GM18507 (cell line): Measurements from ENCODE around the gene PPIE.
A peak's percentile ranks its signal among the peaks of the same experiment; 100 is the strongest.
"Not testable (repeated sequence)": the region's sequence is repeated elsewhere in the genome, so short reads cannot be mapped to it uniquely, and the experiment has no call there.

Source experiments
- DNase-seq: peaks from one replicate; pipeline ENCODE4 v3.0.0; 2011; ENCODE audit warnings: low read depth; ENCODE audit not compliant: insufficient read length; ENCODE audit errors: extremely low spot score
- FAIRE-seq: peaks from 2 replicates; lab custom pipeline; 2011; peaks lifted over from hg19 to GRCh38; lab: Jason Lieb, UNC

The PPIE gene

DNA sequence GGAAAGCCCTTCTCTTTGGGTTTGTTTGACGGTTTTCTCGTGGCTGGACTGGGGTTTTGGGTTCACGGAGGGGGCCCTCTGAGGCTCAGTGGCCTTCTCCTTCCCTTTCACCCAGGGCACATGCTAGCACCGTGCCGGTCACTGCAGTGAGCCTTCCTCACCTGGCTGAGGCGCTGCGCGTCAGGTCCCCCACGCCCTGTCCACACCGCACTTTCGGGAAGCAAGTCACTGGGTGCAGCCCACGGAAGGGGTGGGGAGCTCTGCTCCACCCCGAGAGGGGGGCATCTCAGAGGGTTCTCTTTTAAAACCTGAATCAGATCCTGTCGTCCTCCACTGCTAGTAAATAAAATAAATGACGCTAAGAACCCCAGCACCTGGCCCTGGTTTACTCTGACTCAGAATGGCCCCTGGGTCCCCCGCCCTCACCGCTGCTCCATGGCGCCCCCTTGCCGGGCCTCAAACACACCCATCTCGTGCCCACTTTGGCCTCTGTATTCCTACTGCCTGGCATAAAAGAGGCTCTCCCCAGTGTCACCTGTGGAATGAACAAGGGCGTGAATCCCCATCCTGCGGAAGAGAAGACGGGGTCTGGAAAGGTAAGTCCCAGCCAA, 34.8 kb downstream of the PPIE start:
- FAIRE-seq = peak; percentile 35
- not testable (repeated sequence) for DNase-seq

DNA sequence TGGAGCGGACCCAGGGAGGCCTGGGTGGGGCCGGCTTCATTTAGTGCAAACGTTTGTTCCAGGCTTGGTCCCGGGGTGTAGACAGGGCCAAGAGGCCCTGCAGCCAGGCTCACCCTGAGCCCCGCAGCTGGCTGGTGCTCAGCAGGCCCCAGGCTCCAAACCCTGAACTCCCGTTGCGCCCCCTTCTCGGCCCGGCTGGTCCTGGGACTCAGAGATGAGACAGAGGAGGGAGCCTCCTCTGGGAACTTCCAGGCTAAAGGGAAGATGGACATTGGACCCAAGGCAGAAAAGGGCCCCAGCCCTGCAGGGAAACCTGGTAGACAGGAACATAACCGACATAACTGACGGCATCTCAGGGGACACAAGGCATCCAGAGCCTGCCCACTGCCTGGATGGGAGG, 36.5 kb downstream of the PPIE start:
- not testable (repeated sequence) for FAIRE-seq, DNase-seq

DNA sequence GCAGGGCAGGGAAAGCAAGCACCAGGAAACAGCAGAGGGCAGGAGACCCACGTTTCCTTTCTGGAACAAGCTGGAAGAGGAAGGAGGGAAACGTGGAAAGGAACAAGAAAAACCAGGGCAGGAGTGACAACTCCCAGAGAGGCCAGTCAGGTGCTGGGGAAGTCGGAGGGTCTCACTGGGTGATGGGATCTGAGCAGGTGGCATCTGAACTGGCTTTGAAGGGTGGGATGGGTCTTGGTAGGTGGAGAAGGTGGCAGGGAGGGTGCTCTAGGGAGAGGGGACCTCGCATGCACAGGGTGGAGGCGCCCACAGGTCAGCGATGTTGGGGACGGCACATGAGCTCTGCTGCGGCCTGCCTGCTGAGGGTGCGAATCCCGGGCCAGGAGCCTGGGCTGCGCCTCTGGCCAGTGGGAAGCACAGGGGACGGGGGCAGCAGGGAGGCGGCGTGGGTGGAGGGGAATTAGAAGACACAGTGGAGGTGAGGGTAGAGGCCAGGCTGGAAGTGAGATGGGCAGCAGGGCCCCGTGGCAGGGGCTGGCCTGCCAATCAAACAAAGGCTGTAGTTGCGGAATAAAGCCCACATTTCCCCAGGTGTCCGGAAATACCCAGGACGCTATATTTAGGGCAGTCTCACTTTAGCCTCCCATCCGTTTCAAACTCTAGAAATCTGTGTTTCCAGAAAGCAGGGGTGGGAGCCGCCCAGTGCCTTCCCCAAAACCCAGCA, 37.2 kb downstream of the PPIE start:
- not testable (repeated sequence) for FAIRE-seq, DNase-seq

DNA sequence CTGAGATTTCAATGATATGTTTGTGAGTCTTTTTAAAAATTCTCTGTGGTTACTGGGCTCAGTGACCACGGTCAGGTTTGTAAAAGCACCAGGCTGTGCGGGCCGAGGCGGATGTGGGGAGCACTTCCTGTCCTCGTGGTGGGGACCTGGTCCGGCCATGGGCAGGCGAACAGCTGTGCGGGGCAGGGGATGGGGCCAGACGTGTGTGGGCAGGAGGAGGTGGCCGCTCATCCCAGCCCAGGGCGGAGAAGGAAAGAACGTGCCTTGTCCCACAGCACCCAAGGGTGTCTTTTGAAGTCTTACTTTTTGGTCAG, 37.7 kb downstream of the PPIE start:
- DNase-seq (peak; percentile 32), FAIRE-seq (peak; percentile 90)

DNA sequence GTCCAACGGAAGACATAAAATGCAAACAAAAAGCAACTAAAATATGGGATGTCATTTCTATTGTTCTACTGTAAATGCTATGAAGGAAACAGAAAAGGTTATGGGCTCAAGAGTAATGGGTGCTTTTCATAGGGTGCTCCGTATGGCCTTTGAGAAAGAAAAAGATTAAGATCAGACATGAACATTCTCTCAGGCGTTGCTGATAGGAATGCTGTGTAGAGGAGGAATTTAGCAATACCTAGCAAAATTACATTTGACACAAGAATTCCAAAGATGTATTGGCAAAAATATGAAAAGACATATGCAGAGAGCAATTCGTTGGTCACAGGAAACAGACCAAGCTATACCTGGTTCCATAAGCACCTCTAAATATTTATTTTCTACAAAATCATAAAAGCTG, 38.2 kb downstream of the PPIE start:
- no peak for DNase-seq

DNA sequence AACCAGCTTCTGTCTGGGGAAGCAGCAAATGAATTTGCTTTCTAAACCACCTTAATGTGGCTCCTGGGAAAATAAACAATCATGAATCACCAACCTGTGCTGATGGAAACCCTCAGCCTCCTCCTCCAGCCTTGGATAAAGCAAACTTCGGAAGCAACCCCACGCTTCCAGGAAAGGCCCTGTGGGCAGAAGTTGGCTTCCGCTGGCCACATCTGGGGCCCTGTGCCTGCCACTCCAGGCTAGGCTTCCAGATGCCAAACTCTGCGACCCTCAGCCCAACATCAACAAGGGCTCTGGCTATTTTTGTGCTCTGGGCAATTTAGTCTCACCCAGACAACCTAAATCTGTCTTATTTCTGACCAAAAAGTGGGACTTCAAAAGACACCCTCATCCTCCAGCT, 38.6 kb downstream of the PPIE start:
- FAIRE-seq (no peak), DNase-seq (no peak)

More for the DNA sequence above, 38.2 kb downstream of the PPIE start:
- no peak for FAIRE-seq

DNA sequence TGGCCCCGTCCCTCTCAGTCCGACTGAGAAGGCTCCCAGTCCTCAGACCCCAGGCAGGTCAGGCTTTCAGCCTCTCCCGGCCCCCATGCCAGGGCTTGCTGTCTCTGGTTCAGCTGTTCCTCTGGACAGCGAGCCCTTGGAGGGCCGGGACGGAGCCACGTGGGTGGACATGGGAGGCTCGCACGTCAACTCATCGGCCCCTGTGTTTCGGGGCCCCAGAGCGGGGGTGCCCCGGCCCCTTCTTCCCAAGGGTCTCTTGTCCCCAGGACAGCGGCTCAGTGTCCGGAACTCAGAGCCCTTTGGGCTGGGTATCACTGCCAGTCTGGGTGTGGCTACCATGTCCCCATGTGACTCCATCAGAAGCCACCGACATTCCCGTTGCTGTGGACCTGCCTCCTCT, 39.2 kb downstream of the PPIE start:
- not testable (repeated sequence) for DNase-seq, FAIRE-seq

DNA sequence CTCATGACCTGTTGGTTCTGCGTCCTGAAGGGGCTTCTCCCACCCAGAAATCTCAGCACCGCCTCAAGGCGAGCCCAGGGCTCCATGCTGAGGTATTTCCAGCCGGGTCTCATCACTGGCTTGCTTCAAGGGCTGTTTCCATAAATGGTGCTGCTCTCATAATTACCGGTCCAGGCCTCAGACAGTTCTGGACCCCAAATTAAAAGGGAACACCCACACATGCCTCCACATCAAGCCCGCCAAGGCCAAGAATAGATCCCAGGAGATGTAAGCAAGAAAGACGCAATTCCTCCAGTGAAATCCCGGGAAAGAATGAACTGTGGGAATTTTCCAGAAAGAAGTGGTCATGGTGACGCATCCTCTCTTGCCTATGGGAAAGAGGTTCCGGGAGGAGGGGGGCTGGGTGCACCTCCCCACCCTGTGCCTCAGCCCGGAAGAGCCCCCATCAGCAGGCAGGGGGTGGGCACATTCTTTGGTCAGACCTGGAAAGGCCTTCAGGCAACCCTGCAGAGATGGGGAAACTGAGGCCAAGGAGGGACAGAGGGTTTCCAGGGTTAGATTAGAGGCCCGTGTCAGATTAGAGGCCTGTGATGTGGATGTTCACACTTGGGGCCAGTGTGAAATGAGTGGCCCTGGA, 39.9 kb downstream of the PPIE start:
- not testable (repeated sequence) for FAIRE-seq, DNase-seq

DNA sequence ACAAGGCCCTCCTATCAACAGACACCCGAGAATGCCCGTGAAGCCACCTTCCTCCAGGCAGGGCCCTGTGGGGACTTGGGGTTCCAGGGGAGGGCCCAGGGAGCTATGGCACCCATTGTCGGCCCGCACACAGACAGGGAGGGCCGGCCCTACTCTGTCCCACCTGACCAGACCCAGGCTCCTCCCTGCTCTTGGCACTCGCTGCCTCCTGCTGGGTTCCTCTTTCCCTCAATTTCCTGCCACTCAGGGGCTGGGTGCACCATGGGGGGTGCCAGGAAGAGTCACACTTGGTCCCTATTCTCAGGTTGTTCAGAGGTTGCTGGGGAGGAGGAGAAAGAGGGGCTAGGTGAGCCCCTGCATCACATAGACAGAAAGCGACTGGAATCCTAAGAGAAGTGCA, 40.5 kb downstream of the PPIE start:
- no peak for FAIRE-seq
- no peak for DNase-seq

DNA sequence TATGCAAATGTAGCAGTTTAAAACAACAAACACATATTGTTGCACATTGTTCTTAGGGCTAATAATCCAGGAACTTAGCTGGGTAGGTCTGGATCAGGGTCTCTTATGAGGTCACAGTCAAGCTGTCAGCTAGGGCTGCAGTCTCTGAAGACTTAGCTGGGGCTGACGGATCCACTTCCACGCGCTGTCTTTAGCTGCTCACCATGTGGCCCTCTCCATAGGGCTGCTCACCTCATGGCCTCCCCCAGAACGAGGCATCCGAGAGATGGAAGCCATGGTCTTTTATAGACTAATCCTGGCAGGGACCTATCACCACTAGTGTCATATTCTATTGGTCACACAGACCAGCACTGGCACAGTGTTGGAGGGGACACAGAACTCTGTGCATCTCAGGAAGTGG, 41.1 kb downstream of the PPIE start:
- FAIRE-seq (no peak), DNase-seq (no peak)

DNA sequence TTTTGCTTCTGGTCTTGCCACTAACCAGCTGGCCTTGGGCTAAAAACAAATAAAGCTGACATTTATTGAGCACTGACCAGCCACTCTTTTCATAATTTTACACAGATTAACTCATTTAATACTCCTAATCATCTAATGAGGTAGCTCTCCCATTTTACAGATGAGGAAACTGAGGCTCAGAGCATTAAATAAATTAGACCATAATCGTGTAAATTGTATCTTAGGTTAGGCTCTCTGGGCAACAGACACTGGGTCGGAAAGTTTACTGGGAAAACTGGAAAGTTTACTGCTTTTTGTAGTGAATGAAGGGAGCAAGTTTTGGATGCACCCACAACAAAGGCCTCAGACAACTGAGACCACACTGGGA, 42.6 kb downstream of the PPIE start:
- no peak for DNase-seq
- no peak for FAIRE-seq

DNA sequence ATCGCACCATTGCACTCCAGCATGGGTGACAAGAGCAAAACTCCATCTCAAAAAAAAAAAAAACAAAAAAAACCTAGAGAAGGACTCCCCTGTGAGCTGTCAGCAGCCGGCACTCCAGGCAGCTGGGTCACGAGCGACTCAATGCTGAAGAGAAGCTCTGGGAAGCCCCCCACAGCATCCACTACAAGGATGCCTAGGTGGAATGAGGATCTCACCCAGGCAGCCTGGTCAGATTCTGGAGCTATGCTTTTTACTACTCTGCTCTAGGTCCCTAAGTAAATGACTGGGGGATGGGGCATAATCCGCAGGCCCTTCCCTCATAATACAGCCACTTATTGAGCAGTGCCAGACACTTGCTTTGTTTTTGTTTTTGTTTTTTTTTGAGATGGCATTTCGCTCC, 43.4 kb downstream of the PPIE start:
- no peak for FAIRE-seq
- DNase-seq = no peak

DNA sequence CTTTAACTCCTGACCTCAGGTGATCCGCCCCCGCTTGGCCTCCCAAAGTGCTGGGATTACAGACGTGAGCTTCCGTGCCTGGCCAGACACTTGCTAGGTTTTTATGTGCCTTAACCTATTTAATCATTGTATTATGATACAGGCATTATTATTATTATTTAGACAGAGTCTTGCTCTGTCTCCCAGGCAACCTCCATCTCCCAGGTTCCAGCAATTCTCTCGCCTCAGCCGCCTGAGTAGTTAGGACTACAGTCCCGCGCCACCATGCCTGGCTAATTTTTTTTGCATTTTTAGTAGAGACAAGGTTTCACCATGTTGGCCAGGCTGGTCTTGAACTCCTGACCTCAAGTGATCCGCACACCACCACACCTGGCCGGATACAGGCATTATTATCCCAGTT, 44.0 kb downstream of the PPIE start:
- not testable (repeated sequence) for FAIRE-seq, DNase-seq

DNA sequence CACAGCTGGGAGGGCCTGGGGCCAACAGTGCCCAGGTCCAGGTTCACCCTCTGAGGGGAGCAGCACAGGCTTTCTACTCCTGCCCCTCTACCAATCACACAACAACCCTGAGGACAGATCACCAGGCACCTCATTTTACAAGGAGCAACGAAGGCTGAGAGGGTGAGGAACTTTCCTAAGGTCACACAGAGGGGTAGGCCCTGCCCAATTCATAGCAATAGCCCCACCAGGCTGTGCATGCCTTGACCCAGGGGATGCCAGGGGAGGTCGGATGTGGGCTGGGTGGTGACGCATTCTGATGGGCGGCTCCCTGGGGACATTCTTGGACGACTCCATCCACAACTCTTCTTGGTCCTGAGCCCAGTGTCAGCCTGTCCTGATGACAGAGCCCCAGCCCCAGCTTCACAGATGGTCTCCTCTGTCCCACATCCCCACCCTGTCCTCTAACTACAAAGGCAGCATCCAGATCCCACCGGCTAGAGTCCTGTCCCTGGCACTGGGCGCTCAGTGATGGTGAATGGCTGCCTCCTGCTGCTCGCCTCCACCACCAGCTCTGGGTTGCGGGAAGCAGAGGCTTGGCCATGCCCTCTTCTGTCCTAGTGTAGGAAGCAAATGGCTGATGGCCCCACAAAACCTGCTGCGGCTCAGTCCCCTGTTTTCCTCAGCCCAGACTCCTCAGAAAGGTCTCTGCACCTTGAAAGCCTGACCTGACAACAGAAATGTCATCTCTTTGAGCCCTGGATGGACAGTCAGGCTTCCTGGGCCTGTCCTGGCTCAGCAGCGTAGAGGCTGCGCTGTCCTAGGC, 47.8 kb downstream of the PPIE start:
- peak; percentile 59 for FAIRE-seq
- DNase-seq = not testable (repeated sequence)

DNA sequence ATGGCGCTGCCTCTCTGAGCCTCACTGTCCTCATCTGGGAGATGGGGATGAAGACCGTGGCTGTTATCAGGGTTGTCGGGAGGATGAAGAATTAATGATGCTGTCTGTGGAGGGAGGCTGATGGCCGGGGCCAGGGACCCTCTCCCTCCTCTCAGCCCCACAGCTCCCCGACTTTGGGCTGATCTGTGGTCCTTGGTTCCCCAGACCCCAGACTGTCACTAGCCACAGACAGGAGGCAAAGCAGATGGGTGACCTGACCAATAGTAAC, 48.4 kb downstream of the PPIE start:
- not testable (repeated sequence) for FAIRE-seq, DNase-seq

DNA sequence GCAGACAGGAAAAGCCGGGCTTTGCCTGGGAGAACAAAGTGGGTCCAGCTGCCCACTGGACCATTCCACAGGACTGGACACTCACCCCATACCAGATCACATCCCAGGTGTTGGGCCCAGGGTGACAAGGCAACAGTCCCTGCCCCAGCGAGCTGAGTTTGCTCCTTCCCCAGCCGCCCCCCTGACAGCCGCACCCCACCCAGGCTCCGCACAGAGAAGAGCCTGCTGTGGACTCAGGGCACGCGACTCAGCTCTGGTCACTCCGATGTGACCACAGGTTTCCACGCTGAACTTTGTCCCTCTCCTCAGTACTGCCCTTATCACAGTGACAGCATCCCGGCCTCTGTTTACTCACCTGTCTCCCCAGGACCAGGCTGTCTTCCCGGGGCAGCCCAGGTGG, 48.8 kb downstream of the PPIE start:
- DNase-seq = no peak
- FAIRE-seq = no peak

DNA sequence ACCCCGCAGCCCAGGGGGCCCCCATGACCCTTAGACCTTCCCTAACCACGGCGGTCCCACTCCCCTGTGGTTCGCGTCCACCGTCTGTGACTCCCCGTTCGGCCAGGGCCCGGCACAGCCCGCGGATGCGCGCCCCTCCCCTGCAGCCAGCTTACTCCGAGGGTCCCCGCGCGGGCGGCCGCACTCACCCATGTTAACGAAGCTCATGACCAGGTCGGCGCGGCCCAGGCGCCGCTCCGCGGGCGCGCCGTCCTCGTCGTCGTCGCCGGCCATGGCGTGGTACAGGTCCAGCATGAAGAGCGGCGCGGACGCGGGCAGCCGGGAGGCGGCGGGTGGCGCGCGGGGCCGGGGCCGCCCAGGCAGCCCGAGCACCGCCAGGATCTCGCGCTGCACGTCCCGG, 49.3 kb downstream of the PPIE start:
- FAIRE-seq = not testable (repeated sequence)

DNA sequence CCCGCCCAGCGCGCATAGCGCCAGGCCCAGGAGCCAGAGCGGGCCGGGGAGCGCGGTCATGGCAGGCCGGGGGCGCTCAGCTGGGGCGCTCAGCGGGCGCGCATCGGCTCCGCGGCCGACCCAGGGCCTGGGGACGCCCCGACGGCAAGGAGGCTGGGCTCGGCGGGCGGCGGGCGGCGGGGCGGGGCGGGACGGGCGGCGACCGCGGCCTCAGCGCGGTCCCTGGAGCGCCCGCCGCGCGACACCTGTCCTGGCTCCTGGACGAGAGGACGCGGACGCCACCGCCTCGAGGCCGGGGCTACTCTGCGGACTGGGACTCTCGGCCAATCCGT, 49.7 kb downstream of the PPIE start:
- no peak for DNase-seq
- FAIRE-seq = no peak

More for the DNA sequence above, 49.3 kb downstream of the PPIE start:
- not testable (repeated sequence) for DNase-seq

DNA sequence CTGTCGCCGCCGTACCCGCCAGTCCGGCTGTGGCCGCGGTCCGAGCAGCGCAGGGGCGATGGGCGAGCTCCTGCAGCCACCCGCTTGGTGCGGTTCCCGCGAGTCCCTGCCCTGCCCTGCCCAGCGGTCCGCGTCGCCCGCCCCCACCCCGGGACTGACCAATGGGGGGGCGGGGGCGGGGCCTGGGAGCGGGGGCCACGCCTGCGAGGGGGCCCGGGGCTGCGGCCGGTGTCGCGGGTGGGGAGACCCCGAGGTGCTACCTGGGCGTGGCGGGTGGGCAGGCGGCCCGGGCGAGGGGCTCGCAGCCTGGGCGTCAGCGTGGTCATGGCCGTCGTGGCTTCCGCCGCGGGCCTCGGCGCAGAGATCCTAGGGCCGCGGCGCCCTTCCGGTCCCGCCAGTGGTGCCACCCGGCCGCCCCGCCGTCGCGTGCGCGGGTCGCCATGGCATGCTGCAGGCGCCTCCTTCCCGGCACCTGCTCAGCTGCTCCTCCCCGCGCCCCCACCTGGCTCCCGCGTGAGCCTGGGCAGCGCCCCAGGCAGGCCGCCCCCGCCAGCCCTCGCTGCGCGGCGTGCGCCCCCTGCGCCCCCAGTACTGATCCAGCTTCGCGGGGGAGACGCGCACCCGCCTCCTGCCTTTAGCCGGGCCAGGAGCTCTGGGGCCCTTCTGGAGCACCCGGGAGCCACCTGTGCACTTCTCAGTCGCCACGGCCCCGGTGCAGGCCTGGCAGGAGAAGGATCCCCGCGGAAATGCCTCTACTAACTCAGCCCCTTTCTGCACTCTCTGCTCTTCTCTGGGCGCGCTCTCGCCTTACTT, 50.3 kb downstream of the PPIE start, which contains the start of gene BMP8B:
Gene BMP8B (minus strand): TSS at position 108 of the 813 bp plus-strand sequence. CDS start 380 bp downstream, outside the sequence.
- DNase-seq (peak; percentile 54), FAIRE-seq (peak; percentile 64)
